Astrocyte of the cerebellum (primary cell): Measurements from ENCODE around the gene LIG1.

Experiments used
- DNase-seq: peaks from one replicate; pipeline ENCODE4 v3.0.0-alpha.2; 2011; ENCODE audit warnings: low read depth
- H3K4me3 ChIP-seq: 2 replicates; pipeline ENCODE4 v1.5.1; 2011; ENCODE audit warnings: mild to moderate bottlenecking, low read depth, low read length, moderate library complexity
- CTCF ChIP-seq: IDR thresholded peaks from 2 replicates; pipeline ENCODE4 v1.5.1; 2012; ENCODE audit warnings: low read length, low read depth, moderate library complexity, mild to moderate bottlenecking; ENCODE audit errors: missing control alignments
- in situ Hi-C: cut with HindIII; loops from 2 replicates; pipeline ENCODE4 v1.10.0; 2017; ENCODE audit warnings: low sequenced_read_pairs

Gene LIG1

DNA sequence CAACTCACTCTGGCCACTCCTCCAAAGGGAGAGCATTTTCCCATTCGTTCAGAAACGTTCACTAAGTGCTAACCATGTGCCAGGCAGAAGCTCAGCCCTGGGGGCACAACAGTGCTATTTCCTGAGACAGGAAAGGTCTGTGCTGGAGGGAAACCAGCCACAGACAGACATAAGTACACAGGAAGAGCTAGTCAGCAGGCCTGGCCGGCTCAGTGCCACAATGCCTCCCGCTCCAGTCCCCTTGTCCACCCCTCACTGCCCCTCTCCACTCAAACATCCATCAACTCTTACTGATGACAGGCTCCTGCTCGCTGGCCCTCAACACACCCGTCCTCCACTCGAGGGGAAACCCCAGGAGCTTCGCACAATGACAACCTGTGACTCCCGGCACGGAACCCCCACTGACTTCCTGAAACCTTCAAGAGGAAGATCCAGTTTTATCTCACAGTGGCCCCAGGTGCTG is 48.2 kb downstream of the LIG1 start:
- no peak for DNase-seq
- in situ Hi-C loops = no loop called here
- H3K4me3 ChIP-seq = no peak overlapping the region
- no peak for TF ChIP-seq CTCF

- no peak overlapping the region for H3K4me3 ChIP-seq
- DNase-seq = no peak
- in situ Hi-C loops = no loop called here
- TF ChIP-seq CTCF = no peak
Measured at GRCh38 chr19:48121066-48121465, 49.1 kb downstream of the LIG1 start.

DNA sequence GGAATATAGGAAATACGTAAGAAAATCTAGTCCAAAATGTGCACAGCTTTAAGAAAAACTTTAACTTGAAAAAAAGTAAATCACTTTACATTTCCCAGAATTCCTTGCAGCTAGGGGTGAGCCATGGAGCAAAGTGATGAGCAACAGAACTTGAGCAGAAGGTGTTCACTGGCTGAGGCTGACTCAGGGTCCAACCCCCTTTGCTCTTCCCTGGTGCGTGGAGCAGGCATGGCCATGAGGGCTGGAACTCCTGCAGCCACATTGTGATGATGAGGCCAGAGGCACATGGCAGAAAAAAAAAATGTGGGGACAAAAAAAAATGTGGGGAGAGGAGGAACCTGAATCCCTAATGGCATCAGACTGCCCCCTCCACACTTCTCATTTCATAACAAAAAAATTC is 49.6 kb downstream of the LIG1 start:
- TF ChIP-seq CTCF = no peak
- in situ Hi-C loops = no loop called here
- DNase-seq = no peak

DNA sequence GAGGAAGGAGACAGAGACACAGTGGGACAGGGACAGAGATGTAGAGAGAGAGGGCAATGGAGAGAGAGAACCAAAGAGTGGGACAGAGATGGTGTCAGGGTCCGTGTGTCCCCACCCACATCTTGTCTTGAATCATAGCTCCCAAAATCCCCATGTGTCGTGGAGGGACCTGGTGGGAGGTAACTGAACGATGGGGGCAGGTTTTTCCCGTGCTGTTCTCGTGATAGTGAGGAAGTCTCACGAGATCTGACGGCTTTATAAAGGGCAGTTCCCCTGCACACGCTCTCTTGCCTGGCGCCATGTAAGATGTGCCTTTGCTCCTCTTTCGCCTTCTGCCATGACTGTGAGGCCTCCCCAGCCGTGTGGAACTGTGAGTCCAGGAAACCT is 52.0 kb downstream of the LIG1 start:
- in situ Hi-C loops = no loop called here
- no peak for DNase-seq
- H3K4me3 ChIP-seq = no peak overlapping the region
- TF ChIP-seq CTCF = no peak

More for the DNA sequence above, 49.6 kb downstream of the LIG1 start:
- no peak overlapping the region for H3K4me3 ChIP-seq

GRCh38 chr19:48117515-48118130 is 52.5 kb downstream of the LIG1 start:
- H3K4me3 ChIP-seq = no peak overlapping the region
- DNase-seq = no peak
- TF ChIP-seq CTCF = no peak
- in situ Hi-C loops = no loop called here

DNA sequence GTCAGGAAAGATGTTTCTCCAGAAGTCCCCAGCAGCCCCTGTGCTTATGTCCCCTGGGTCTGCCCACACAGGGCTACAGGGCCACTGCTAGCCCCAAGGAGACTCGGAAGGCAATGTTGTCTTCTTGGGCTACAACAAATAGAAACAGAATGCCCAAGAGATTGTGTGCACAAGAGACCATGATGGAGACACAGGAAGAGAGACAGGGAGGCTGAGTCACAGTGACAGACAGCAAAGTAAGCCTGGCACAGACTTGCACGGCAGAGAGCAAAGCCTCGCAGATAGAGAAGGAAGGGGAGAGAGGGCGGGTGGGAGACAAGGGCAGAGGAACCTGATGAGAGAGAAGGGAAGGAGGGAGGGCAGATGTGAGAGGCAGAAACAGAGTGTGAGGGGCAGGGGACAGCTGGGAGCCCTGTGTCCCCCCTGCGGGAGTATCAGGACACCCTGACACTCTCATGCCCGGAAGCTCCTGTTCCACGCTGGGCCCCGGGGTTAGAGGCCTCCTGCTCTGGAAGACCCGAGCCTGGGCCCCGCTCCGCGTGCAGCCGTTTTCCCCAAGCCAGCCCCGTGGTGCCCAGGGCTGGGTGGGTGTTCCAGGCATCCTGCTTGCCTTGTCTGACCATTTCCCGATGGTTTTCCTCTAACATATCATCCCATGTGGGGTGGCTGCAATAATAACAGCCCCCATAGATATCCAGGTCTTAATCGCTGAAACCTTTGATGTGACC is 56.8 kb downstream of the LIG1 start:
- in situ Hi-C loops = no loop called here
- no peak overlapping the region for H3K4me3 ChIP-seq
- no peak for DNase-seq
- TF ChIP-seq CTCF = no peak
